Measurements from ENCODE around the gene FLNB.

The FLNB gene

DNA sequence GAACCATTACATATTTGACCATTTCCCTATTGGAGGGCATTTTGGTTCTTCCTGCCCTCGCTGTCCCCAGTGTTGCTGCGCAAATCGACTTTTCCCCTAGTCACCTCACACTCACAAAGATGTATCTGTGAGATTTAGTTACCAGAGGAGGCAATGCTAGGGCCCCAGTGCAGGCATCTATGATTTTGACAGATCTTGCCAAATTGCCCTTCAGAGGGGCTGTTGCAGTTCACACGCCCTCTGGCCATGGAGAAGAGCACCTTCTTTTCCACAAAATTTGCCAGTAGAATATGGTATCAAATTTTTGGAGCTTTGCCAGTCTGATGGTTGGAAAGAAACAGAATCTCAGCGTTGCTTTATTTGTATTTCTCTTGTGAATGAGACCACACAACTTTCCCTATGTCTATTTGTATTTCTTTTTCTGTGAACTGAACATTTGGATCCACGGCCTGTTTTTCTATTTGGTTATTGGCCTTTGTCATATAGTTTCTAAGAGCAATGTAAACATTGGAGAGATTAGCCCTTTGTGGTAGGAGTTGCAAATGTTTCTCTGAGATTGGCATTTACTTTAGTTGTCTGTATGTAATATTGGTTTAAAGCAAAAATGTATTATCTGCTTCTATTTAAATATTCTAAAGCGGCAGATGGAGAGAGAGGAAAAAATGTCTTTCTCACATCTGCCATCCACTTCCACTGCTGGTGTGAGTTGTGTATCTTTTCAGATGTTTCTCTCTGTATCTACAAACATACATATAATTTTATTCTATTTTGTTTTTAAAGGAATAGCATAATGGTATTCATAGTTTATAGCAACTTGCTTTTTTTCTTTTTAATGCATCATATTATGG, 136.5 kb downstream of the FLNB start:
- DNase-seq: peak; percentile 38

DNA sequence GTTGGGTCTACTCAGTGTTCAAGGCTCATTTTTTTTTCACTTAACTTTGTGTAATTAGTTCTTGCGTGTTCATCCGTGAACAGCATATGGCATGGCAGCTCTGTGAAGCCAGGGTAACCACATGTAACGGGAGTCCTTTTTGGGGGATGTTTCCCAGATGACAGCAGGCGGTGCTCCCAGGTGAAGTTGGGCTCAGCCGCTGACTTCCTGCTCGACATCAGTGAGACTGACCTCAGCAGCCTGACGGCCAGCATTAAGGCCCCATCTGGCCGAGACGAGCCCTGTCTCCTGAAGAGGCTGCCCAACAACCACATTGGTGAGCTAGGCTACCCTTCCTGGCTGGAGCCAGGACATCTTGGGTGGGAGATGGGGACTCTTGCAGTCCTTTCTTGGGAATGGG, 139.8 kb downstream of the FLNB start:
- no peak for DNase-seq

DNA sequence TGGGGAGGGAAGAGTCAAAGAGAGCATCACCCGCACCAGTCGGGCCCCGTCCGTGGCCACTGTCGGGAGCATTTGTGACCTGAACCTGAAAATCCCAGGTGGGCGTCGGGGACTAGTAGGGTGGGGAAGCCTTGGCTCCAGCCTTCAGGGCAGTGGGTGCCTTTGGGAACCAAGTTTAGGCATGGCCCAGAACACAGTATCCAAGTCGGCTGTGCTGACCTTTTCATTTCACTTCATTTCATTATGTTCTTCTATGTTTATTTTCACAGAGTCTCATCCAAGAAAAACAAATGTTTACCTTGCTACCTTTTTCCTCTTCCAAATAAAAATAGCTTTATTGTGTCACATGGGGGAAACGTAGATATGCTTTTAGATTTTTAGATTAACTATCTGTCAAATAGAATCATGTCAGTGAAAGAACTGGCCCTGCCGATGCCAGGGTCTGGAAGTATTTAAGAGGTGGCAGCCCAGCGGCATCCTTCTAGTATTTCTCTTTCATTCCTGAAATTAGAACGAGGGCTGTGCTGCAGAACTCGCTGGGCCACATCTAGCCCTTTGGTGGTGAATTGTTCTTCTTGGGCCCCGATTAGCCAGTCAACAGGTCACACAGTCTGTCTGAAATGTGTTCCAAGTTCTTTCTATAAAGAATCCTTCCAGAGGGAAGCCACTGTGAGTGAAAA, 142.0 kb downstream of the FLNB start:
- DNase-seq: no peak

- DNase-seq: no peak
Measured at GRCh38 chr3:58150810-58151199, 142.6 kb downstream of the FLNB start.

DNA sequence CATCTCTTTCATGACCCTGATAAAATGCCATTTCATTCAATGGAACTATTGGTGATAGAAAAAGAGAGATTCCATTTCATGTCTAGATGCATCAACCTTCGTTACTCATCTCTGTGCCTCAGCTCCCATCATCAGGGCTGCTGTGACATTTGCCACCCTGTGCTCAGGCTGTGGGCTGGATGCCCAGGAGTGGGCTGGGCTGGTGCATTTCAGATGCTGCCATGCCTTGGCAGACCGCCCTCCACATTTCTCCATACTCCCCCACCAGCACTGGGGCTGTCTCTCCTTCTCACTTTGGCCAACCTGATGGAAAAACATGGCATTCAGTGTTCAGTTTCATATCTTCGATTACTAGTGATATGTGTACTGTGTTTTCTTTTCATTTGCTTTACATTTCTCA, 143.4 kb downstream of the FLNB start:
- DNase-seq: no peak

DNA sequence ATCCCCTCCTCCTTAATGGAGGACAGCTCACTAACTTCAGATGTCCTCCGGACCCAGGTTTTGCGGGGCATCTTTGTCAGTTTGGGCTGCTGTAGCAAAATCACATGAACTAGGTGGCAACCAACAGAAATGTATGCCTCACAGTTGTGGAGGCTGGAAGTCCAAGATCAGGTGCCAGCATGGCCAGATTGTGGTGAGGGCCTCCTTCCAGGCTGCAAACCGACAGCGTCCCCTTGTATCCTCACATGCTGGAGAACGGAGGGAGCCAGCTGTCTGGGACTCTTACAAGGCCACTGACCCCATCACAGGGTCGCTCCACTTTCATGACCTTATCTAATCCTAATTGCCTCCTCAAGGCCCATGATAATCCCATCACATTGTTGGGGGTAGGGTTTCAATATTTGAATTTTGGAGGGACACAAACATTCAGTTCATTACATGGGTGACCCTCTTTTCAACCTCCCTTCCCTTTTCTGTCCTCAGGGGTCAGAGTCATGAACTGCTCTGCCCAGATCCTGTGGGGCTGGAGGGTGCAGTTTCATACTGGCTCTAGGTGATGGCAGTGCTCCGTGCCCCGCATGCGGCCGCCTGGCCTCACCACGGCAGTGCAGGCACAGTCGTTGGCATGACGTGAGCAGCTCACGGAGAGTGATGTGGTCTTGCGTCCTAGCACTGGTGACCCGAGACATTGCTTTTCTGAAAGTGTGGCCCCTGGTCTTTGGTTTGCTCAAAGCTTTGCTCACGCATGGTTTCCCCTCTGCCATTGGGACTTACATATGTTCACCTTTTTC, 144.2 kb downstream of the FLNB start:
- no peak for DNase-seq

GRCh38 chr3:58153371-58153770, 145.1 kb downstream of the FLNB start:
- no peak for DNase-seq

- DNase-seq: no peak
Measured at GRCh38 chr3:58154626-58155449, 146.6 kb downstream of the FLNB start.

- DNase-seq: no peak
Measured at GRCh38 chr3:58155838-58156237, 147.6 kb downstream of the FLNB start.

- no peak for DNase-seq
Measured at GRCh38 chr3:58157700-58158099, 149.5 kb downstream of the FLNB start.

- DNase-seq: no peak
Measured at GRCh38 chr3:58158442-58159153, 150.4 kb downstream of the FLNB start.

DNA sequence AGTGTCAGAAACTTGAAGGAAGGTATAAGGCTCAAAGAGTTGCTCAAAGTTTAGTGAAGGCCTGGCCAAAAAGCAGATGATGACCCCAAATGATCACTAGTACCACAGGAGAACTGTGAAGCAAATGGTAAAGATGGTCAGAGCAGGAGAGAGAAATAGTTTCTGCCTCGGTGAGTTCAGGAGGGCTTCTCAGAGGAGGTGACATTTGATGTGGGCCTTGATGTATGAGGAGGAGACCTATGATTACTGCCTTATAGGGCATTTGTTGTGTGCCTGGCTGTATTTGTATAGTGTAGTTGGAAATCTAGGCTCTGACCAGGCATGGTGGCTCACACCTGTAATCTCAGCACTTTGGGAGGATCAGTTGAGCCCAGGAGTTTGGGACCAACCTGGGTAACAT, 152.2 kb downstream of the FLNB start:
- DNase-seq: no peak

DNA sequence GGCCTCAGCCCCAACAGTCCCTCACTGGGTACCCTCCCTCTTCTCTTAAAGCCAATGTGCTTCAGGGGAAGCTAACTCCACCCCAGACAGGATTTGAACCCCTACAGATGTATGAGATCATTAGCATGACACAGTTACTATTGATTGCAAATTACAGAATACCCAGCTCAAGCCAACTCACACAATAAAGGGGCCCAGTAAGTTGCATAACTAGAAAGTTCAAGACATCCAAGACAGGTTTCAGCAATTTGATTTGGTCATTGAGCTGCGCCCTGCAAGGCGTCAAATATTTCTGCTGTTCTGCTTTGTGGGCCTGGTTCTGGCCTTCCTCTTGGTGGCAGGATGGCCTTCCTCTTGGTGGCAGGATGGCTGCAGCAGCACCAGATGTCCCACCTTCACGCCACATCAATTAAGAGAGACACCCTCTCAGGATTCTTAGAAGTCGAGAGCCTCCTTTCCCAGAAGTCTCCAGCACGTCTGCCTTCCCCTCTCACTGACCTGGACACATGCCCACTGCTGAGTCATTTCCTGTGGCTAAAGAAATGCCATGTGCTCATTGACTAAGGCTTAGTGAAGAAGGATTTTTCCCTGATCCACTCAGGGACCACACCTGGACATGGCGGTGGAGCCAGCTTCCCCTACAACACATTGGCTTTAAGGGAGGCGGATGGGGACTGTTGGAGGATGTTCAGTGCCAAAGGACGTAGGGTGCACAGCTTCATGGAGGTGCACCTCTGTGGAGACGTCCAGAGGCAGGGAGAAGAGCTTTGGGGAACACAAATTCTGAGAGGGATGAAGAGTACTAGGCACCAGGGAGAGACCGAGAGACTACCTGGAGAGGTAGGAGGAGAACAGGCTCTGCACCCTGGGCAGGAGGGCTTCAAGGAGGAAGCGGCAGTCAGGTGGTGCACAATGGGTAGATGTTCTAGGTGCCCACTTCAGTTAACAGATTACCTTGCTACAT, 153.5 kb downstream of the FLNB start:
- no peak for DNase-seq

DNA sequence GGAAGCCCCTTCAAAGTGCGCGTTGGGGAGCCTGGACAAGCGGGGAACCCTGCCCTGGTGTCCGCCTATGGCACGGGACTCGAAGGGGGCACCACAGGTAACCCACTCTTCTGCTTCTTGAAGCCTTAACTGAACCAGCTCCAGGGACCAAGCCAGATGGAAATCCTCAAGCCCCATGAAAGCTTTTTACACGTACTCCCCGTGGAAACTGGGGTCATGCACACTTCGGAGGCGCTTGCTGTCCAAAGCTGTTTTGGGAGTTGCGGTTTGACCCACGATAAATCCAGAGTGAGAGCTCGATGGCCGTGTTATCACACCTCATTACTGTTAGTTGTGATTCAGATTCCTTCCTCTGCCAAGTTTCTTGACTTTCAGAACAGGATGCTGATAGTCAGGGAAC, 155.0 kb downstream of the FLNB start:
- no peak for DNase-seq

GRCh38 chr3:58164199-58164879, 156.1 kb downstream of the FLNB start:
- peak; percentile 65 for DNase-seq

DNA sequence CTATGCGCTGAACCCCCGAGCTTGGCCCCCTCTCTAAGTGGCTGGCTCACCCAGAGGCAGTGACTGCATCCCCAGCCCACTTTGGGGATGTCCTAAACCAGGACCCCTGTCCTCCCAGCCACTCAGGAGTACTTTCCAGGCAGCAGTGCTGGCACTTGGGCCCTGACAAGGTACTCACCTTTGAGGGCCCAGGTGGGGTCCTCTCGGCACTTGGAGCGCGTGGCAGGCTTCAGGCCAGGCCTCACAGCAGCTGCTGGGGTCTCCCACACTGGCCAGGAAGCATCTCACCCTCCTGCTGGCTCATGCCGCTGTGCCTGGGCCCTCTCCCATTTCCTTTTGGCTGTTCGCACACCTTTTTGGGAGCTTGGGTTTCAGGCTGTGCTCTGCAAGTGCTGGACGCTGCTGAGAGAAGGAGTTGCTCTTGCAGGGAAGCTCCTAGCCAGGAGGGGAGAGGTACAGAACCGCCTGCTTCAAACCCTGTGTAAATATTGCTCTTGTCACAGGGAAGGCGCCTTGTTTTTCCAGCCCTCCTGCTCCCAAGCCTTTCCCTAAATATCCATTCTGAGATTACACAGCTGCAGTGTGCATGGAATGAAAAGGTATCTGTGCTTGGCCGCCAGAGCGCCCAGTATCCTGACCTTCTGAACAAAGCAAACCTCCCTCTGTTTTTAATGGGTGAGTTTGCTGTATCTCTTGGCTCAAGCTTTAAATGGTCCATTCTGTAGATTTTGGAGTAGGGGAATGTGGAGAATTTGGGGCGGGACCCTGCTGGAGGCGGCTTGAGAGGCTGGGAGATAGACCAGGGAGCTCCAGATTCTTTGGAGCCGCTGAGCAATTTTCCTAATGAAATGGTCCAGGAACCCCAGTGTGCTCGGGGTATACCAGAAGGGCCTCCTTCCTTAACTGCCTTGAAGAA, 156.9 kb downstream of the FLNB start:
- no peak for DNase-seq

DNA sequence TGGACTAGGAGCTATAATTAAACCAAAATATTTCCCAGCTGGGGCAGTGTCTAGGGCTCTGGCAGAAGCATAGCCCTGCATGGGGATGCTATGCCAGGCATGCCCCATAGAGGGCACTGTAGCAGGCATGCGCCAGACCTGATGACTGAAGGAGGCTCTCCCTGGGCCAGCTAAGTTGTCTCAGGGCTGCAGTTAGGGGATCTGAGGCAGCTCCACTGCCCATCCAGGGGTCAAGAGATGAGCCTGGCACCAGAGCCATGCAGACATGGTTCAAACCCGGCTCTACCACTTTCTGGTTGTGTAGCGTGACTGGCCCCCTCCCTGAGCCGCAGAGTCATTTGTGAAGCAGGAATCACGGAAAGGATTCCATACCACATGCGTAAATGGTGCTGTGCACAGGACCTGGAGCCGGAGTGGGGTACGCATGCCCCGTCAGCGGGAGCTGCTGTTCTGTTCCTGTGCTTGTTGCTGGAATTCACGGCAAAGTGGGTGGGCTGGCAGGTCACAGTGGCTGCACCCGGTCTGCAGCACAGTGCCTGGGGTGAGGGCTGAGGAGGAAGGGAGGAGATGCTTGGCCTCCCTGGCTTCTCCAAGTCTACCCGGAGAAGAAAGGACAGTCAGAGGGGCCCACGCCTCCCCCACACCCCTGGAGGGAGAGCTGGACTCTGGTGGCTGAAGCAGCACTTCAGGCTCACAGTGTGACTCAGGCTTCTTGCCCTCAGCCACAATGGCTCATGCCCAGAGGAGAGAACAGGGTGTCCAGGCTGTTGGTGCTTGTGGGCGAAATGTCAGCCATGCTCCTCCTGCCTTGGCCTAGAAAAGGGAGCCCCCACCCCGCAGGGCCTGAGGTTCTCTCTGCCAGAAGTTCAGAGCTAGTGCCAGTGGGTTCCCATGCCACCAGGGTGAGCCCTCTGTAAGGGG, 159.5 kb downstream of the FLNB start:
- DNase-seq: no peak

GRCh38 chr3:58168498-58168897, 160.3 kb downstream of the FLNB start:
- DNase-seq: no peak

Measured in NCI-H748 treated with DMSO at 0.1 percent for 48 hours (cell line).